HG03196 (cell line): ENCODE results near the gene NDOR1.

Experiments used
- ATAC-seq: cut with Tn5 transposase; IDR thresholded peaks from one replicate; pipeline ENCODE4 v1.9.1; 2021; ENCODE audit not compliant: unreplicated experiment

The NDOR1 gene

GRCh38 chr9:137219757-137220316, 14.3 kb downstream of the NDOR1 start:
- ATAC-seq = no peak

DNA sequence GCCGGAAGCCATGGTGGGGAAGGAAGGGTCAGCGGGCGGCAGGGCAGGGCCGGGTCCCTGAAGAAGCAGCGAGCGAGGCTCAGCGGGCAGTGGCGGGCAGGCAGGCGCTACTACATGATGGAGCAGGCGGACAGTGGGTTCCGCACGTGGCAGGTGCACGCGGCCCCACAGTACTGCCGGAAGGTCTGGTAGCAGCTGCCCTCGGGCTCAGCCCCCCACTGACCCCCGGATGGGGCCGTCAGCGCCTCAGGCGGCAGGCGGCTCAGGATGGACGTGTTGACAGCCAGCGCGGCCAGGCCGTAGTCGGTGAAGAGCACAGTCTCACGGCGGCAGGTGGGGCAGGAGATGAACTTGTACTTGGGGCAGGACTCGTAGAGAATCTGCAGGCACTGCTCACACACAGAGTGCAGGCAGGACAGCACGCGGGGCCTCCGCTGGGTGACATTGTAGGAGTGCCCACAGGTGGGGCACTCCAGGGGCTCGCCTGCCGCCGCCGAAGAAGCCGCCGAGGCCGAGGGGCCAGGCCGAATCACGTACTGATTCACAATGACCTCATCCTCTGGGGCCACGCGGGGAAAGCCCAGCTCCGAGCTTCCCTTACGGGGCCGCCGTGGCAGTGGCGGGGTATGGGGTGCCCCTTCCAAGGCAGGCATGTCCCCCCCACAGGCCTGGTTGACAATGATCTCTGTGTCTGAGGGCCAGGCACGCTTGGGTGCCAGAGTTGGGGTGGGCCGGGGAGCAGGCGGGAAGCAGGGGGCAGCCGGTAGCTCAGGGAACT, 15.0 kb downstream of the NDOR1 start:
- no peak for ATAC-seq

- no peak for ATAC-seq
Observed at GRCh38 chr9:137221095-137221505, 15.6 kb downstream of the NDOR1 start.

GRCh38 chr9:137221506-137222111, 16.1 kb downstream of the NDOR1 start:
- no peak for ATAC-seq

- ATAC-seq = peak; percentile 5
Observed at GRCh38 chr9:137222190-137223077, 16.9 kb downstream of the NDOR1 start, which contains the start of gene RNF208. Gene RNF208 (minus strand): TSS chr9:137222240. CDS start chr9:137221212, 1,028 bp downstream.

DNA sequence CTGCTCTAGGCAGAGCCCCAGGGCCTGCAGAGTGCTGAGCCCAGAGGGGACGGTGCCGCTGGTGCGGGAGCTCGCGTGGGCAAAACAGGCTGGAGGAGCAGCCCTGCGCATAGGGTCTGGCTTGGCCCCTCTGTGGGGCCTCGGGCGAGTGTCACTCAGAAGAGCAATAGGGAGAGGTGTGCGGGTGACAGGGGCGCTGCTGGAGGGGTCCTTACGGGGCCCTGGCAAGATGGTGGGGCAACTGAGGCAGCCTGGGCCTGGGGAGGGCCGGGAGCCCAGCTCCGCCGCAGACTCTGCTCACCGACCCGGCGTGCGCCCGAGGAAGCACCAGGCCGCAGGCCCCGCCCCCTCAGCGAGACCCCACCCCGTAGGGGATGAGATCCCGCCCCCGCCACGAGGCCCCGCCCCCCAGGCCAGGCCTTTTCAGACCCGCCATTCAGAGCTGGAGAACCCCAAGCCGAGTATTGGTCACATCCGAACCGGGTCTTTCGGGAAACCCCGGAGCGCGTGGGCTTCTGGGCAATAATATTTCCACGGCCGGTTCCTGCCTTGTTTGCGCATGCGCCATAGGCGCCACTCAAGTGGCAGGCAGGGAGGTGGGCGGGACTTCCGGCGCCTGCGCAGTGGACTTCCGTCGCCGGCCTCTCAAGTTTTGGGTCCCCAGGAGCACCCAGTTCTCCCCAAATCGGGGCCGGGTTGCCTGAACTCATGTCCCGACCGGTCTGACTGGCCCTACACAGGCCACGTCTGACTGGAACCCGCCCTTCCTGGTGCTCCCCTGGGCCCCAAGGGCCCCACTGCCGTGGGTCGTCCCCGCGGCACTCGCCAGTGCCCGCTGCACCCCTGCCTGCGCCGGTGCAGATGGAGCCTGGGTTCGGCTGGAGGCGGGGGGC, 17.8 kb downstream of the NDOR1 start:
- peak; percentile 67 for ATAC-seq

DNA sequence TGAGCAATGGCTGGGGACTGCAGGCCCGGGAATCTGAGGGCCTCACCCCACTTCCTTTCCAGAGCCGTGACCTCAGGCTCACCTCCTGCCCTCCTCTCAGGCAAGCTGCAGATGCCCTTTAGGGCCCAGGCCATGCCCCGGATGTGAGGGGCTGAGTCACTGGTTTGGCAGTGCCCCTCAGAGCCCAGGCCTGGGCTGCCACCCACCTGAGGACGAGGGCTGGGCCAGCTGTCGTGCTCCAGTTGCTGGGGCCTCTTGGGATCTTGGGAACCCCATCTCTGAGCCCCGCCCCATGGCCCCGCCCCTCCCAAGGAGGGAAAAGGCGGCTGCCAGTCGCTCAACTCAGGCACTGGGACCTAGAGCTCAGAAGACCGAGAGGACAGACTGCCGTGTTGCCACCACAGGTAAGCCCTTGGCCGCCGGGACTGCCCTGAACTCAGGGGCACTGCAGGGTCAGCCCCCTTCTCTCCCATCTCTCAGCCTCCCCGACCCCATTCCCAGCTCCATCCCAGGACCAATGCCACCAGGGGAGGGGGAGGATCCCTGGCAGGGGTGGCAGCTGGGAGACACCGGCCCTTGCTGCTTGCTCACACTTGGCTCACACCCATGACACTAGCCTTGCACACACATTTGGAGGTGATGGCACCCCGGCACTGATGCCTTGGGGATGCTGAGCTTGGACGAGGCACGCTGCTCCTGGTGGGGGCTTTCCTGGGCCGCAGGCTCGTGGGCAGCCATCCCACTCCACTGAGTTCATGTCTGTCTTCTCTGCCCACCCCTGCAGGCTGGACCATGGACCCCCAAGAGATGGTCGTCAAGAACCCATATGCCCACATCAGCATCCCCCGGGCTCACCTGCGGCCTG, 19.6 kb downstream of the NDOR1 start, which contains the start of gene CYSRT1:
TSS of gene CYSRT1 (plus strand) at position 345 of the 865 bp plus-strand sequence. CDS start at position 793, 448 bp downstream.
- ATAC-seq = no peak

- no peak for ATAC-seq
Observed at GRCh38 chr9:137225699-137226331, 20.3 kb downstream of the NDOR1 start.

- no peak for ATAC-seq
Observed at GRCh38 chr9:137226338-137227053, 21.0 kb downstream of the NDOR1 start.

DNA sequence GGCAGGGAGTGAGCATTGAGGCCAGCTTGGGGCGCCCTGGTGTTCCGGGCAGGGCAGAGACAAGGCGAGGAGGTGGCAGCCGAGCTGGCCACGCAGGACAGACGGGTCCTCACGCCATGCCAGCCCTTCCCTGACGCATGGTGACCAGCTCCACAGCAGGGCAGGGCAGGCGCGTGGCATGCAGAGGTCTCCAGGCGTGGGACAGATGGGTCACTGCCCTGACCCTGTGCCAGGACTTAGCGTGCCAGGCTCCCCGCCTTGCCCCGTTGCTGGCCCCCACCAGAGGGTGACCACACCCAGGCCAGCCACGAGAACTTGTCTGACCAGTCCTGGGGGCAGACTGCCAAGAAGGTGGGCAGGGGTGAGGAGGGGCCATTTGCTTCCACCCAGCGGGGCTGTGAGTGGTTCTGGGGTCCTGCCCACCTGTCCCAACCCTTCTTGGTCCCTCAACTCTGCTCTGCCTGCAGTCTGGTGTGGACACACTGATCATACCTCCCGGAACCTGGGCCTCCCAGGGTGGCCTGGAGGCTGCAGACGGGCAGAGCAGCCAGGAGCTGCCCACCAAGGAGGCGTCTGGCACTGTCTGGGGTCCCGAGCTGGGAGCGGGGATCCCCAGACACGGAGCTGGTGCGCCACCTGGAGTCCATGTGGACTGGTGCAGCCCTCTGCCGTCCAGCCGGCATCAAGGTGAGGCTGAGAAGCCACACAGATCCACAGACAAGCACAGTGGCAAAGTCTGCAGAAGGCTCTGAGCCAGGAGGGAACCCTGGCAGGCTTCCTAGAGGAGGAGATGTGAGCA, 21.8 kb downstream of the NDOR1 start, which contains the start of gene RNF224:
TSS of gene RNF224 (plus strand) at position 449 of the 799 bp plus-strand sequence. CDS start 834 bp downstream, outside the sequence.
- no peak for ATAC-seq

GRCh38 chr9:137227853-137228505, 22.5 kb downstream of the NDOR1 start:
- ATAC-seq = no peak

- ATAC-seq = no peak
Observed at GRCh38 chr9:137228506-137228967, 23.0 kb downstream of the NDOR1 start.

GRCh38 chr9:137228968-137229896, 23.7 kb downstream of the NDOR1 start:
- no peak for ATAC-seq

- no peak for ATAC-seq
Observed at GRCh38 chr9:137229903-137230704, 24.6 kb downstream of the NDOR1 start.
